Heart left ventricle (tissue), 16 donors: ENCODE measurements around the gene GNA15. TPM values are rescaled to one million over a fixed set of nuclear protein-coding genes. Genes with fewer than 3 reads are reported as not detected.

Source experiments
- ATAC-seq, 4 donors: fragments of 200-7000 bp; cut with Tn5 transposase; one replicate each; pipeline ENCODE4 v1.9.1; 2020 to 2022; ENCODE audit warnings: moderate library complexity in 4 of 4, mild to moderate bottlenecking in 3 of 4, moderate number of reproducible peaks in 1 of 4
- DNase-seq, 5 donors: peaks; one replicate each; pipeline ENCODE4 v3.0.0-alpha.2; 2020
- H3K27ac ChIP-seq, 12 donors: fragments of 200-600 bp; sonication (generic) in 4 of 12; one replicate each; pipeline versions ENCODE4 v1.5.0 to v1.8.0; 2016 to 2022; ENCODE audit warnings: mild to moderate bottlenecking in 2 of 12
- H3K27me3 ChIP-seq, 9 donors: fragments of 200-600 bp; sonication (generic) in 2 of 9; one replicate each; pipeline versions ENCODE4 v1.5.1 to v1.8.0; 2016 to 2022; ENCODE audit warnings: mild to moderate bottlenecking in 3 of 9
- H3K36me3 ChIP-seq, 9 donors: fragments of 200-600 bp; sonication (generic) in 2 of 9; one replicate each; pipeline versions ENCODE4 v1.5.0 to v1.8.0; 2018 to 2022; ENCODE audit warnings: mild to moderate bottlenecking in 2 of 9
- H3K4me1 ChIP-seq, 12 donors: fragments of 200-600 bp; sonication (generic) in 4 of 12; one replicate each; pipeline versions ENCODE4 v1.5.0 to v1.8.0; 2016 to 2022; ENCODE audit warnings: mild to moderate bottlenecking in 3 of 12
- H3K4me3 ChIP-seq, 12 donors: fragments of 200-600 bp; sonication (generic) in 4 of 12; one replicate each; pipeline versions ENCODE4 v1.5.0 to v1.8.0; 2017 to 2022; ENCODE audit warnings: mild to moderate bottlenecking in 9 of 12, moderate library complexity in 4 of 12
- H3K9me3 ChIP-seq, 12 donors: fragments of 200-600 bp; sonication (generic) in 4 of 12; one replicate each; pipeline versions ENCODE4 v1.5.0 to v1.8.0; 2016 to 2022; ENCODE audit warnings: mild to moderate bottlenecking in 1 of 12
- POLR2A ChIP-seq, 2 donors: fragments of 450-650 bp; IDR thresholded peaks; one replicate each; pipeline ENCODE4 v1.6.1; 2017; ENCODE audit warnings: antibody characterized with exemption in 2 of 2, mild to moderate bottlenecking in 2 of 2, moderate library complexity in 2 of 2
- WGBS, 4 donors: extraction: QIAGEN DNeasy Blood & Tissue Kit in 2 of 4; methylation state at CpG; one replicate each; pipeline versions ENCODE4 v1.1.5 to v1.1.7; 2013 to 2018; 5-methylcytosine and 5-hydroxymethylcytosine counted together
- intact Hi-C, 10 donors: fragments of 100-400 bp; cut with DNase I; formaldehyde crosslinking; loops; one replicate each; pipeline versions ENCODE4 v1.11.1 to v1.14.2; 2022
- polyA plus RNA-seq, 2 donors: library from polyadenylated mRNA; stranded (reverse); fragments of 200-250 nt; gene quantifications; one replicate each; pipeline ENCODE4 v1.2.3, GENCODE V29; 2013
- total RNA-seq, 9 donors: library from RNA; depleted of rRNA in 2 of 9; stranded (reverse); fragments of >200 nt in 2 of 9; fragmentation: NEBNext Ultra II Directional in 3 of 9; extraction: Animal tissue kit (Norgen Biotek cat#: 25700) in 3 of 9; gene quantifications; one replicate each; pipeline versions ENCODE4 v1.1.0 to v1.2.4, GENCODE V29; 2016 to 2023
- TF ChIP-seq, protein P1 (sequence below), 12 donors: fragments of 200-600 bp; sonication (generic) in 4 of 12; IDR thresholded peaks; one replicate each; pipeline versions ENCODE4 v1.5.0 to v1.8.0; 2018 to 2022; ENCODE audit warnings: antibody characterized with exemption in 12 of 12, mild to moderate bottlenecking in 5 of 12
- donor health status: ischemic (EF 13 %, LVEDD 7.1; RV severe dilation, severe dysfunction).
- donor health status: healthy with polysubstance abuse.
- donor health status: DM: no; HTN: yes; CAD: no.
- donor health status: DM: no; HTN: no; CAD: no.
- donor health status: ischemic (EF 25% LVEDD 6.9; RV normal size, moderate dysfunction).
- donor health status: ischemic (EF 25% LVEDD 5.7; RV mildly dilated, moderate dysfunction).
- donor health status: healthy.
- donor health status: DM: yes; HTN: yes; CAD: no.
- donor health status: ischemic (EF 35%, LVEDD 5.7; RV mildly dilated, moderate dysfunction).
- donor health status: nonischemic (EF 11% LVEDD 7.7; RV severe dilation, severe dysfunction).
- donor health status: DM: yes; HTN: yes; CAD: no.
- donor health status: PGD.
- donor health status: ischemic (EF 29% LVEDD 5.4; RV normal size, mild dysfunction).
- donor health status: nonischemic (EF 23%, LVEDD 6.1; RV moderate dilation, normal function).

Gene GNA15
- total and polyA plus RNA-seq, 11 donors, result 0.69 to 15.2 (median 1.7) TPM

DNA sequence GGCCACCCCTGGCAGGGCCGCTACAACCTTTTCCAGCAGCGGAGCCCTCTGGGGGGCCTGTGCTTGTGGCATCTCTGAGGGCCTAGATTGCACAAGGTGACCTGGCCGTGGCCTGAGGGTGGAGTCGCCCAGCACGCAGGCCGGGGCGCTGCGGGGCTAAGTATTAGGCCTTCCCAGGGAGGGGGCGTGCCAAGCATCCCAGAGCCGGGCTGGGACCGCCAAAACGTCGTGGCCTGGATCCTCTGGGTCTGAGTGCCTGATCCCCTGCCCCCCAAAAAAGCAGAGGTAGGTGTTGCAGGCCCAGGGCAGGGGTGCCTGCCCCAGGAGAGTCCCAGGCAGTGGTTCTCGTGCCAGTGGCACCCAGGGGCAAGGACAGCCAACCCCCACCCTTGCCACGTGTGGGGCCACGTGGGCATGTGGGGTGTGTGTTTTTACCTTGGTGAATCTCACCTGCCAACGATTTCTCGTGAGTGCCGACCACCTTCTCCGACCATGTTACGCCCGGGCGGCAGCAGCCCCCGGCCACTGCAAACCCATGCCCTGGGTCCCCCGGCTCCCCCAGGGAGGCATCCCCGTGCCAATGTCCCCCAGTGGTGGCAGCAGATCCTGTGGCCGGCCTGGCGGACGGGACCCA, 12.6 kb upstream of the GNA15 start:
- Histone ChIP-seq H3K36me3 (peaks cover 0 to 50% (median 30%) of the 10 kb centered on the region in 9 donors), H3K4me3 (no peak overlapping the region), H3K27ac (no peak overlapping the region), H3K4me1 (peaks cover 0 to 8% (median 0%) of the 10 kb centered on the region in 12 donors), H3K27me3 (no peaks in the 10 kb centered on the region), H3K9me3 (no peaks in the 10 kb centered on the region)
- TF ChIP-seq, protein P1, sequence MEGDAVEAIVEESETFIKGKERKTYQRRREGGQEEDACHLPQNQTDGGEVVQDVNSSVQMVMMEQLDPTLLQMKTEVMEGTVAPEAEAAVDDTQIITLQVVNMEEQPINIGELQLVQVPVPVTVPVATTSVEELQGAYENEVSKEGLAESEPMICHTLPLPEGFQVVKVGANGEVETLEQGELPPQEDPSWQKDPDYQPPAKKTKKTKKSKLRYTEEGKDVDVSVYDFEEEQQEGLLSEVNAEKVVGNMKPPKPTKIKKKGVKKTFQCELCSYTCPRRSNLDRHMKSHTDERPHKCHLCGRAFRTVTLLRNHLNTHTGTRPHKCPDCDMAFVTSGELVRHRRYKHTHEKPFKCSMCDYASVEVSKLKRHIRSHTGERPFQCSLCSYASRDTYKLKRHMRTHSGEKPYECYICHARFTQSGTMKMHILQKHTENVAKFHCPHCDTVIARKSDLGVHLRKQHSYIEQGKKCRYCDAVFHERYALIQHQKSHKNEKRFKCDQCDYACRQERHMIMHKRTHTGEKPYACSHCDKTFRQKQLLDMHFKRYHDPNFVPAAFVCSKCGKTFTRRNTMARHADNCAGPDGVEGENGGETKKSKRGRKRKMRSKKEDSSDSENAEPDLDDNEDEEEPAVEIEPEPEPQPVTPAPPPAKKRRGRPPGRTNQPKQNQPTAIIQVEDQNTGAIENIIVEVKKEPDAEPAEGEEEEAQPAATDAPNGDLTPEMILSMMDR (IDR thresholded peaks at IDR 0.05), result no peak
- TF ChIP-seq POLR2A (IDR thresholded peaks at IDR 0.05), result no peak
- 86 to 96% (median 89%) methylated on average over 11 to 29 of the region's 29 CpGs for WGBS, 4 donors
- ATAC-seq (peak in 1 of 4 donors; percentile 3), DNase-seq (peak in 3 of 5 donors; percentile 5 to 55 (median 22))
- intact Hi-C loops, result loop anchor here in 1 of 10 donors (10.0 kb wide), 1 partner anchor 48 kb away; no protein-coding TSS in a partner anchor

DNA sequence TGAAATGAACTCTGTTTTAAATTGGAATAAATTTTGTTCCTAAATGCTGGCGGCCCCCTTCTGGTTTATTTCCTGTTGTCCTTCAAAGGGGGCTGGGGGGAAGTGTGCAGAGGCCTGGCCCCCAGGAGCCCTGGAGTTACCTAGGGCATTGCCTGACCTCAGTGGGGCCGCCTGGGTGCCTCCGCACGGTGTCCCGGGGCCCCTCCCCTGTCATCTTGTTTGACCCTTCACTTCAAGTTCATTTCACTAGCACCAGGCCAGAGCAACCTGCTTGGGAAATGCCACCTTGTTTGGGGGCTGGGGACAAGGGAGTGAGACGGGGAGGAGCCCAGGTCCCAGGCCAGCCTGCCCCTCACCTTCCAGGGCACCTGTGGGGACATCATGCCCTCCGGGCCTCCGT, 11.9 kb upstream of the GNA15 start:
- no peak for TF ChIP-seq POLR2A (IDR thresholded peaks at IDR 0.05)
- ATAC-seq (no peak), DNase-seq (peak in 2 of 5 donors; percentile 18 to 41)
- H3K9me3 ChIP-seq, result peaks cover 0 to 3% (median 0%) of the 10 kb centered on the region in 12 donors
- no peak overlapping the region for H3K4me3 ChIP-seq
- H3K36me3 ChIP-seq, result peaks cover 0 to 43% (median 23%) of the 10 kb centered on the region in 9 donors
- no peaks in the 10 kb centered on the region for H3K27me3 ChIP-seq
- WGBS, 4 donors, result 42 to 52% (median 47%) methylated on average over 8 of the region's 8 CpGs
- intact Hi-C loops, result loop anchor here in 1 of 10 donors (10.0 kb wide), 1 partner anchor 49 kb away; no protein-coding TSS in a partner anchor
- no peak overlapping the region for H3K27ac ChIP-seq
- H3K4me1 ChIP-seq, result peaks cover 0 to 8% (median 0%) of the 10 kb centered on the region in 12 donors

DNA sequence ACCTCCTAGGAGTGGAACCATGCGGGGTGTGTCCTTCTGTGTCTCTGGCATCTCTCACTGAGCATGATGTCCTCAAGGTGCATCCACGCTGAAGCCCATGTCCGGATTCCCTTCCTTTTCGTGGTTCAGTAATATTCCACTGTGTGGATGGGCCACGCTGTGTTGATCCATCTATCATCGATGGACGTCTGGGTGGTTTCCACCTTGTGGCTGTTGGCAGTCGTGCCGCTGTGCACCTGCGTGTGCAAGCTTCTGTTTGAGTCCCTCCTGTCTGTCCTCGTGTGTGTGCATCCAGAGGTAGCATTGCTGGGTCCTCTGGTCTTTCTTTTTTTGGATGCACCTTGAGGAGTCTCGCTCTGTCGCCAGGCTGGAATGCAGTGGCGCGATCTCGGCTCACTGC, 11.2 kb upstream of the GNA15 start:
- Histone ChIP-seq H3K36me3 (peaks cover 0 to 36% (median 18%) of the 10 kb centered on the region in 9 donors), H3K27ac (no peak overlapping the region), H3K27me3 (no peaks in the 10 kb centered on the region), H3K9me3 (peaks cover 0 to 3% (median 0%) of the 10 kb centered on the region in 12 donors), H3K4me1 (peaks cover 0 to 8% (median 0%) of the 10 kb centered on the region in 12 donors), H3K4me3 (no peak overlapping the region)
- DNase-seq (peak in 2 of 5 donors; percentile 18 to 20), ATAC-seq (no peak)
- intact Hi-C loops, result loop anchor here in 6 of 10 donors (5.0 to 10.0 kb wide), 4 partner anchors 38 to 162 kb away; no protein-coding TSS in a partner anchor
- TF ChIP-seq POLR2A (IDR thresholded peaks at IDR 0.05), result no peak
- TF ChIP-seq, protein P1 (IDR thresholded peaks at IDR 0.05), result no peak
- WGBS, 4 donors, result 73 to 81% (median 75%) methylated on average over 16 of the region's 16 CpGs

DNA sequence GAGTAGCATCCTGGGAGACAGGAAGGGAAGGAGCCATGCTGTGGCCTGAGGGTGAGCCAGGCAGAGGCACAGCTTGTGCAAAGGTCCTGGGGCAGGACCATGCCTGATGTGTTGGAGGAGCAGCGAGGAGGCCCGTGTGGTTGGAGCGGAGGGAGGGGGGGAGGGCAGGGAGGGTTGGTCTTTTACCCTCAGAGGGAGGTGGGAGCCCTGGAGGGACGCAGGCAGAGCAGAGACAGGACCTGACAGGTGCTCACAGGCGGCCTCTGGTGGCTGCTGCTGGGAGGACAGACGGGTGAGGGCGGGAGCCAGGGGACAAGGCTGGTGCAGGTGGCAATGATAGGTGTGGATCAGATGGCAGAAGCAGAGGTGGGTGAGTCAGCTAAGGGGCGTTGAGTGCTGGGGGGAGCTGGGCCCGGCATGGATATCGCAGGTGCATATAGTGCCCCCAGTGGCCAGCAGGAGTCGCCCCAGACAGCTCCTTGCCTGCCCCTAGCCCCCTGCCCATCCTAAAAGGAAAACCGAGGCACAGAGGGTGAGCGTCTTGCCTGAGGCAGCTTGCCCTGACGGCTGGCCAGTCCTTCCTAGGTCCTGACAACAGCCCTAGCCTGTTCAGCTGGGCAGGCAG, 9.8 kb upstream of the GNA15 start:
- DNase-seq (peak in 4 of 5 donors; percentile 59 to 84 (median 68)), ATAC-seq (peak in 3 of 4 donors; percentile 67 to 74 (median 70))
- H3K27me3 ChIP-seq, result no peaks in the 10 kb centered on the region
- intact Hi-C loops, result loop anchor here in 8 of 10 donors (2.0 to 10.0 kb wide), 7 partner anchors 36 to 164 kb away; no protein-coding TSS in a partner anchor
- H3K4me1 ChIP-seq, result peaks cover 0 to 8% (median 0%) of the 10 kb centered on the region in 12 donors
- peaks cover 0 to 22% (median 11%) of the 10 kb centered on the region in 9 donors for H3K36me3 ChIP-seq
- TF ChIP-seq POLR2A (IDR thresholded peaks at IDR 0.05), result no peak
- TF ChIP-seq, protein P1 (IDR thresholded peaks at IDR 0.05), result peak; percentile 54 to 85 (median 73)
- no peak overlapping the region for H3K4me3 ChIP-seq
- H3K9me3 ChIP-seq, result peaks cover 0 to 3% (median 0%) of the 10 kb centered on the region in 12 donors
- WGBS, 4 donors, result 12 to 28% (median 22%) methylated on average over 8 to 14 of the region's 14 CpGs
- no peak overlapping the region for H3K27ac ChIP-seq
